ENCODE results near the gene CTAG1A.
"Not testable (repeated sequence)": the region's sequence is repeated elsewhere in the genome, so short reads cannot be mapped to it uniquely, and the experiment has no call there.

The CTAG1A gene

DNA sequence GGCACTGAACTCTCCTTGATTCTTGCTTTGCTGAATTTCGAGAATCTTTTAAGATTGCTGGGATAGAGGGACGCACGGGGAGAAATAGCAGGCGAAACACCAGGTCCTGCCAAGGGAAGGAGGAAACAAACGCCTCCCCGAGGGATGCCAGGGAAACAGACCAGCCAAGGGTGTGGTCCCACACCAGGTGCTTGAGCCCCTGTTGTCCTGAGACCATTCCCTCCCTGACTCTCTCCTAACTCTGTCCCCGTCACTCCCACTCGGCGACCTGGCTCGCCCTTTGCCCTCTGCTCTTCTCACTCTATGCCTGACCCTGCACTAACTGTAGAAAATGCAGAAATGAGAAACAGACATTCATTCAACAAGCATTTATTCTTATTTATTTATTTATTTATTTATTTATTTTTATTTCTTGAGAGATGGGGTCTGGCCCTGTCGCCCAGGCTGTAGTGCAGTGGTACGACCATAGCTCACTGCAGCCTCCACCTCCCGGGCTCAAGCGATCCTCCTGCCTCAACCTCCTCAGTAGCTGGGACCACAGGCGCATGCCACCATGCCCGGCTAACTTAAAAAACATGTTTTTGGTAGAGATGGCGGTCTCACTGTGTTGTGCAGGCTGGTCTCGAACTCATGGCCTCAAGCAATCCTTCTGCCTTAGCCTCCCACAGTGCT lies 18.0 kb downstream of the CTAG1A start:
- no peak for DNase-seq (ENCODE audit: low read depth)
- no peak overlapping the region for H3K4me3 ChIP-seq (replicated peaks; ENCODE audit: low read depth, low read length)
- TF ChIP-seq, protein P1, sequence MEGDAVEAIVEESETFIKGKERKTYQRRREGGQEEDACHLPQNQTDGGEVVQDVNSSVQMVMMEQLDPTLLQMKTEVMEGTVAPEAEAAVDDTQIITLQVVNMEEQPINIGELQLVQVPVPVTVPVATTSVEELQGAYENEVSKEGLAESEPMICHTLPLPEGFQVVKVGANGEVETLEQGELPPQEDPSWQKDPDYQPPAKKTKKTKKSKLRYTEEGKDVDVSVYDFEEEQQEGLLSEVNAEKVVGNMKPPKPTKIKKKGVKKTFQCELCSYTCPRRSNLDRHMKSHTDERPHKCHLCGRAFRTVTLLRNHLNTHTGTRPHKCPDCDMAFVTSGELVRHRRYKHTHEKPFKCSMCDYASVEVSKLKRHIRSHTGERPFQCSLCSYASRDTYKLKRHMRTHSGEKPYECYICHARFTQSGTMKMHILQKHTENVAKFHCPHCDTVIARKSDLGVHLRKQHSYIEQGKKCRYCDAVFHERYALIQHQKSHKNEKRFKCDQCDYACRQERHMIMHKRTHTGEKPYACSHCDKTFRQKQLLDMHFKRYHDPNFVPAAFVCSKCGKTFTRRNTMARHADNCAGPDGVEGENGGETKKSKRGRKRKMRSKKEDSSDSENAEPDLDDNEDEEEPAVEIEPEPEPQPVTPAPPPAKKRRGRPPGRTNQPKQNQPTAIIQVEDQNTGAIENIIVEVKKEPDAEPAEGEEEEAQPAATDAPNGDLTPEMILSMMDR (IDR thresholded peaks at IDR 0.05; ENCODE audit: low read length, missing control alignments), result no peak

- TF ChIP-seq, protein P1 (IDR thresholded peaks at IDR 0.05; ENCODE audit: low read length, missing control alignments), result no peak
- no peak overlapping the region for H3K4me3 ChIP-seq (replicated peaks; ENCODE audit: low read depth, low read length)
- peak; percentile 56 for DNase-seq (ENCODE audit: low read depth)
Measured at GRCh38 chrX:154603438-154604430, 18.8 kb downstream of the CTAG1A start.

DNA sequence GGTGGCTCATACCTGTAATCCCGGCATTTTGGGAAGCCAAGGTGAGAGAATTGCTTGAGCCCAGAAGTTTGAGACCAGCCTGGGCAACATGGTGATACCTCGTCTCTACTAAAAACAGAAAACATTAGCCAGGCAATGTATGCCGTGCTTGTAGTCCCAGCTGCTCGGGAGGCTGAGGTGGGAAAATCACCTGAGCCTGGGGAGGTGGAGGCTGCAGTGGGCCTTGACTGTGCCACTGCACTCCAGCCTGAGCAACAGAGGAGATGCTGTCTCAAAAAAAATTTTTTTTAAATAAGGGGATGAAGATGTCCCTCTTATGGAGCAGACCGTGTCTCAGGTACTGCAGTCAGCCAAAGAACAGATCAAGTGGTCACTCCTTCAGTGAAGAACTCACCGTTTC lies 20.6 kb downstream of the CTAG1A start:
- DNase-seq (ENCODE audit: low read depth), result no peak
- H3K4me3 ChIP-seq (replicated peaks; ENCODE audit: low read depth, low read length), result no peak overlapping the region

GRCh38 chrX:154607370-154607769 lies 22.4 kb downstream of the CTAG1A start:
- no peak for DNase-seq (ENCODE audit: low read depth)
- TF ChIP-seq, protein P1 (IDR thresholded peaks at IDR 0.05; ENCODE audit: low read length, missing control alignments), result no peak
- no peak overlapping the region for H3K4me3 ChIP-seq (replicated peaks; ENCODE audit: low read depth, low read length)

More for the DNA sequence above, 20.6 kb downstream of the CTAG1A start:
- TF ChIP-seq, protein P1 (IDR thresholded peaks at IDR 0.05; ENCODE audit: low read length, missing control alignments), result no peak

DNA sequence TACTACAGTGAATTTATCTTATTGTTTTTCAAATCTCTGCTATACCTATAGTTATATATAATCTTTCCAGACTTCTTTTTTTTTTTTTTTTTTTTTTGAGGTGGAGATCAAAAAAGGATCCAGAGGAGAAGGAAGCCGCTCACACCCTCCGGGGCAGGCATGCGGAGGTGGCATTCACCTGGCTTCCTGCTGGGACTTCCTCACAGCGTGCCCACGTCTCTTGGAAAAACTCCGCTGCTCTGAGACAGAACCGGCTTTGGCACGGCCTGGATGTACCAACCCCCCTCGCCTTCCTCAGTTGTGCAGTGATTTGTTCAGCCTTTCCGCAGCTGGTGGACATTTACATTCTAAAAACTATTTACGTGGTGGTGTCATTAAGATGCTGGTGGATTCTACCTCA lies 23.0 kb downstream of the CTAG1A start:
- not testable (repeated sequence) for H3K4me3 ChIP-seq (replicated peaks; ENCODE audit: low read depth, low read length); DNase-seq (ENCODE audit: low read depth)

GRCh38 chrX:154608823-154609222 lies 23.9 kb downstream of the CTAG1A start:
- DNase-seq (ENCODE audit: low read depth); H3K4me3 ChIP-seq (replicated peaks; ENCODE audit: low read depth, low read length): not testable (repeated sequence)

- not testable (repeated sequence) for H3K4me3 ChIP-seq (replicated peaks; ENCODE audit: low read depth, low read length); DNase-seq (ENCODE audit: low read depth)
Measured at GRCh38 chrX:154611146-154611545, 26.2 kb downstream of the CTAG1A start.

DNA sequence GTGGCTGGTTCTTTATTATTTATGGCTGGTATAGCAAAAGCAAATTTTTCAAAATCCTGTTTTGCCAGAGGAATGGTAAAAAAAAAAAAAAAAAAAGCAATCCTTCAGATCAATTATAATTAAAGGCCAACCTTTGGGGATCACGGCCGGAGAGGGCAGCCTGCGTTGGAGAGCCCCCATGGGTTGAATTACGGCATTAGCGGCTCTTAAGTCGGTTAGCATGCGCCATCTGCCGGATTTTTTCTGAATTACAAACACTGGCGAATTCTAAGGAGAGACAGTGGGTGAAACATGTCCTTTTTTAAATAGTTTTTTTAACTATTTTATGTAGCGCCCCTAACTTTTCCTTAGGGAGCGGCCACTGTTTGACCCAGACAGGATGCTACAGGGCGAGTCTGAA lies 28.7 kb downstream of the CTAG1A start:
- not testable (repeated sequence) for H3K4me3 ChIP-seq (replicated peaks; ENCODE audit: low read depth, low read length); DNase-seq (ENCODE audit: low read depth)

GRCh38 chrX:154619182-154619581 lies 34.2 kb downstream of the CTAG1A start, which contains the start of gene CTAG1B:
Gene CTAG1B (minus strand): TSS chrX:154619282. CDS start chrX:154619218, 64 bp downstream.
- DNase-seq (ENCODE audit: low read depth); H3K4me3 ChIP-seq (replicated peaks; ENCODE audit: low read depth, low read length): not testable (repeated sequence)

DNA sequence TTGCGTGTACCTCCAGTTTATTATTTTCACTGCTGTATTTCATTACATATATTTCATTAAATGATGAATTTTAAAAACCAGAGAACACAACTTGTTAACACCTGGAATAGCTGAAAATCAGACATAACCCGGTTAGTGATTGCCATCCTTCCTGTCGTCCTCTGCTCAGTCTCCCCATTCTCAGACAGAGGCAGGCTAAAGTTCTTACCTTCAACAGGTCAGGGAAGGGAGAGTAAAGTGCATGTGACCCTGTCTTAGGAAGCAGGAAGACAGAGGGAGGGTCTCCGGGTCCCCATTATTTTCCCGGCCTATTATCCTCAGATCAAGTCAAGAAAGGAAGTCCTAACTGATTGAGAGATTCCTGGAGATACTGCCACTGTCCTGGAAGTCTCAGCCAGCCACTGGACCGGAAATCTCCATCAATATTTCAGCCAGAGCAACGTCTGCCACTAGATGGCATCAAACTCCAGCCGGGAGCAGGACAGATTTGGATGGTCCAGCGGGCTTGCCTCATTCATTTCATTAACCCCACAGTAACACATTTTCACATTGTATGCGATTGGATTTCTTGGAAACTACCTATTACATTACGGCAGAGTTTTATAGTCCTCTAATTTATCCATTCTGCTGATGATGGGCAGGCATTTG lies 36.0 kb downstream of the CTAG1A start:
- DNase-seq (ENCODE audit: low read depth); H3K4me3 ChIP-seq (replicated peaks; ENCODE audit: low read depth, low read length): not testable (repeated sequence)

DNA sequence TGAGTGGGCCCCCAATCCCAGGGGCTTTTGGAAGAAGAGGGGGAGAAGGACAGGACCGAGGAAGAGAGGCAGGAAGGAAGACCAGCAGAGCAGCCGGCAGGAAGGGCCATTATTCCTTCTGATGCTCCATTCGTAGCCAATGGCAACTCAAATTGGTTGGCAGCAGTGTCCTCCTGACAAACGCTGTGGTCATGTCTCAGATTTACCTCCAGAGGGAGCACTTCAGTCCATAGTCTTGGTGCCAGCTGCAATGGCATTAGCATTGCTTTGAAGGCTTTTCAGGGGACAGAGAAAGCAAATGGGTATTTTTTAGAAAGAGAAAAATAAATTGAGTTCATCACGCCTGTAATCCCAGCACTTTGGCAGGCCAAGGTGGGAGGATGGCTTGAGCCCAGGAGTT lies 44.0 kb downstream of the CTAG1A start:
- H3K4me3 ChIP-seq (replicated peaks; ENCODE audit: low read depth, low read length); DNase-seq (ENCODE audit: low read depth): not testable (repeated sequence)

GRCh38 chrX:154630949-154631348 lies 46.0 kb downstream of the CTAG1A start:
- not testable (repeated sequence) for H3K4me3 ChIP-seq (replicated peaks; ENCODE audit: low read depth, low read length); DNase-seq (ENCODE audit: low read depth)

- DNase-seq (ENCODE audit: low read depth); H3K4me3 ChIP-seq (replicated peaks; ENCODE audit: low read depth, low read length): not testable (repeated sequence)
Measured at GRCh38 chrX:154633661-154634060, 48.7 kb downstream of the CTAG1A start.

Measured in fibroblast of pulmonary artery (primary cell).